ENCODE results near the gene CHID1.

- no peak for TF ChIP-seq POLR2A (IDR thresholded peaks at IDR 0.05; ENCODE audit: low read depth, low read length)
- no peak for TF ChIP-seq TAF1 (IDR thresholded peaks at IDR 0.05; ENCODE audit: borderline replicate concordance, low read depth, low read length)
- TF ChIP-seq POLR2AphosphoS5 (IDR thresholded peaks at IDR 0.05; ENCODE audit: low read depth, low read length), result no peak
Measured at GRCh38 chr11:875203-875602, 35.4 kb downstream of the CHID1 start.

Measured in GM12892 (cell line).